ENCODE data around the gene INSR. TPM values are rescaled to one million over a fixed set of nuclear protein-coding genes. Genes with fewer than 3 reads are reported as not detected.
"Not testable (repeated sequence)": the region's sequence is repeated elsewhere in the genome, so short reads cannot be mapped to it uniquely, and the experiment has no call there.

Gene INSR
- total RNA-seq, 1 donor from 2014 or later: 3.2 TPM

DNA sequence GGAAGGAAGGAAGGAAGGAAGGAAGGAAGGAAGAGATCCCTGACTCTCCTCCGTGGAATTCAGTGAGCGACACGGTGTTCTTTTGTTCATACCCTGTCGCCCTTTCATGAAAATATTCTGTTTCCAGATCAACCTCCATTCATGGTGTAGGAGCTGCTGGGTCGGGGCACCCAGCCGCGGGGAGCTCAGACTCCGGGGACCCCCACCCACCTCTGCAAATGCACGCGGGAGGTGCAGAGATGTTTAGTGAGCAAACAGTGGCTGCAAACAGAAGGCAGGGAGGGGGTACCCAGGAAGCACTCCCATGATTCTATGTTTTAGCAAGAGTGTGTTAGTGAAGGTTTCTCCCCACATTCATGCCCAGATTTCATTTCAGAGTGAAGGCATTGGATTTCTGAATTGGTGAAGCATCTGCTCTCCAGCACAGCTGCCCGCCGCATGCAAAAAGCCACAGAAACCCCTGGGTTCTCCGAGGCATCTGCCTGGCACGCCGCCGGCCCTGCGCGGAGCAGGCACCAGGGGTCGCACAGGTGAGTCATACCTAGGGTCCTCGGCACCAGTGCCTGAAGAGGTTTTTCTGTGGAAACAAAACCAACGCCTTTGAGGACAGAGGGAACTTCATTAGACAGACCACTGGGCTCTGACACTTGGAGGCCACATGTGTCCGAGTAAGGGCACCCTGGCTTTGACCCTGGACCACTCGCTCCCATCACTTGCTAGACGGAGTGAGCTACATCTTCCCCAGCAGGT is 144.1 kb downstream of the INSR start:
- H3K4me3 Mint-ChIP-seq: no peak overlapping the region
- ChIA-PET CTCF (interaction anchor here (1.1 to 6.2 kb wide), 7 partner anchors 7 to 245 kb away, joined by 3 to 54 read pairs (median 5); no protein-coding TSS in a partner anchor), POLR2A (interaction anchor here (2.3 kb wide), 1 partner anchor 191 kb away, joined by 12 read pairs; no protein-coding TSS in a partner anchor)
- DNase-seq: no peak
- no peak for ATAC-seq (ENCODE audit: low read depth)
- H3K27me3 Mint-ChIP-seq: peaks cover 2% of the 10 kb centered on the region
- no peak overlapping the region for H3K27ac Mint-ChIP-seq
- no peaks in the 10 kb centered on the region for H3K36me3 Mint-ChIP-seq (ENCODE audit: low read depth)
- intact Hi-C loops (cut with micrococcal nuclease): loop anchor here (1.0 to 2.0 kb wide), 5 partner anchors 47 to 230 kb away; no protein-coding TSS in a partner anchor
- TF ChIP-seq, protein P1, sequence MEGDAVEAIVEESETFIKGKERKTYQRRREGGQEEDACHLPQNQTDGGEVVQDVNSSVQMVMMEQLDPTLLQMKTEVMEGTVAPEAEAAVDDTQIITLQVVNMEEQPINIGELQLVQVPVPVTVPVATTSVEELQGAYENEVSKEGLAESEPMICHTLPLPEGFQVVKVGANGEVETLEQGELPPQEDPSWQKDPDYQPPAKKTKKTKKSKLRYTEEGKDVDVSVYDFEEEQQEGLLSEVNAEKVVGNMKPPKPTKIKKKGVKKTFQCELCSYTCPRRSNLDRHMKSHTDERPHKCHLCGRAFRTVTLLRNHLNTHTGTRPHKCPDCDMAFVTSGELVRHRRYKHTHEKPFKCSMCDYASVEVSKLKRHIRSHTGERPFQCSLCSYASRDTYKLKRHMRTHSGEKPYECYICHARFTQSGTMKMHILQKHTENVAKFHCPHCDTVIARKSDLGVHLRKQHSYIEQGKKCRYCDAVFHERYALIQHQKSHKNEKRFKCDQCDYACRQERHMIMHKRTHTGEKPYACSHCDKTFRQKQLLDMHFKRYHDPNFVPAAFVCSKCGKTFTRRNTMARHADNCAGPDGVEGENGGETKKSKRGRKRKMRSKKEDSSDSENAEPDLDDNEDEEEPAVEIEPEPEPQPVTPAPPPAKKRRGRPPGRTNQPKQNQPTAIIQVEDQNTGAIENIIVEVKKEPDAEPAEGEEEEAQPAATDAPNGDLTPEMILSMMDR (IDR thresholded peaks at IDR 0.05): no peak
- H3K9me3 Mint-ChIP-seq: peaks cover 5% of the 10 kb centered on the region
- peaks cover 5% of the 10 kb centered on the region for H3K4me1 Mint-ChIP-seq

DNA sequence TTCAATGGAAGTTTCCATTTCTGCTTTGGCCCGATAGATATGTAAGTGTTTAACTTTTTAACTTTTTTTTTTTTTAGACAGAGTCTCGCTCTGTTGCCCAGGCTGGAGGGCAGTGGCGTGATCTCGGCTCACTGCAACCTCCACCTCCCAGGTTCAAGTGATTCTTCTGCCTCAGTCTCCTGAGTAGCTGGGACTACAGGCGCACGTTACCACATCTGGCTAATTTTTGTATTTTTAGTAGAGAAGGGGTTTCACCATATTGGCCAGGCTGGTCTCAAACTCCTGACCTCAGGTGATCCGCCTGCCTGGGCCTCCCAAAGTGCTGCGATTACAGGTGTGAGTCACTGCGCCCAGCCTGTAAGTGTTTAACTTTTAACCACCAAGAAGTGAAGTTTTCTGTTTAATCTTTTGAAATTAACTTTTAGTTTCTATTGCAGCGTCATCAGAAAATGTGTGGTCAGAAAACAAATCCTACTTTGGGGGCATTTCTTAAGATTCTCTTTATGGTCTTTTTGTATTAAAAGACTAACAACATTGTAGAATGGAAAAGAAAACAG is 147.0 kb downstream of the INSR start:
- H3K9me3 Mint-ChIP-seq; H3K27me3 Mint-ChIP-seq; H3K4me3 Mint-ChIP-seq; intact Hi-C loops (cut with micrococcal nuclease); ATAC-seq (ENCODE audit: low read depth); H3K36me3 Mint-ChIP-seq (ENCODE audit: low read depth); H3K27ac Mint-ChIP-seq; POLR2A ChIA-PET; DNase-seq; H3K4me1 Mint-ChIP-seq: not testable (repeated sequence)
- CTCF ChIA-PET: interaction anchor here (1.1 to 6.2 kb wide), 2 partner anchors 147 to 193 kb away, joined by 3 to 54 read pairs; partner anchors contain the start of gene INSR

DNA sequence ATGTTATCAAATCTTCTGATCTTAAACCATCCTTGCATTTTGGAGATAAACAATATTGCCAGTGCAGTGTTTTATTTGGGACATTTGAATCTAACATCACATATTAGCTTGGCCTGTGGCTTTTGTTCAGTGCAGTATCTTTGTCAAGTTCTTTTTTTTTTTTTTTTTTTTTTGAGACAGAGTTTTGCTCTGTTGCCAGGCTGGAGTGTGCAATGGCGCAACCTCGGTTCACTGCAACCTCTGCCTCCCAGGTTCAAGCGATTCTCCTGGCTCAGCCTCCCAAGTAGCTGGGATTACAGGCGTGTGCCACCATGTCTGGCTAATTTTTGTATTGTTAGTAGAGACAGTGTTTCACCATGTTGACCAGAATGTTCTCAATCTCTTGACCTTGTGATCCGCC is 148.1 kb downstream of the INSR start:
- H3K4me1 Mint-ChIP-seq; H3K36me3 Mint-ChIP-seq (ENCODE audit: low read depth); H3K27me3 Mint-ChIP-seq; H3K4me3 Mint-ChIP-seq; ATAC-seq (ENCODE audit: low read depth); intact Hi-C loops (cut with micrococcal nuclease); DNase-seq; H3K9me3 Mint-ChIP-seq; H3K27ac Mint-ChIP-seq: not testable (repeated sequence)
- POLR2A ChIA-PET: interaction anchor here (0.6 to 0.7 kb wide), 2 partner anchors 49 to 468 kb away, joined by 3 to 4 read pairs; no protein-coding TSS in a partner anchor
- CTCF ChIA-PET: interaction anchor here (6.2 kb wide), 1 partner anchor 194 kb away, joined by 54 read pairs; no protein-coding TSS in a partner anchor

DNA sequence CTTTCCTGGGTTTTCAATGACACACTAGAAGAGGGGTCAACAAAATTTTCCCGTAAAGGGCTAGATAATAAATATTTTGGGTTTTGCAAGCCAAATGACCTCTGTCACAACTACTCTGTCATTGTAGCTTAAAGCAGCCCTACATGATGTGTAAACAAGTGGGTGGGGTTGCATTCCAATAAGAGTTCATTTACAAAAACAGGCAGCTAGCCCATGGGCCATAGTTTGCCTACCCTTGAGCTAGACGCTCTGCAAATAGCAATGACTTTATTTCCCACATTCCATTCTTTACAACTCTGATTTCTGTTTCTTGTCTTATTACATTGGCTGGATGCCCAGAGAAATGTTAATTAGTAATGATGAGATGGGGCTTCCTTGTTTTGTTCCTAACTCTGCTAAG is 148.7 kb downstream of the INSR start:
- Mint-ChIP-seq H3K4me1 (peaks cover 5% of the 10 kb centered on the region), H3K36me3 (ENCODE audit: low read depth) (no peaks in the 10 kb centered on the region), H3K4me3 (no peak overlapping the region), H3K27ac (no peak overlapping the region), H3K9me3 (peaks cover 5% of the 10 kb centered on the region), H3K27me3 (peaks cover 2% of the 10 kb centered on the region)
- intact Hi-C loops (cut with micrococcal nuclease): no loop called here
- POLR2A ChIA-PET: interaction anchor here (0.6 kb wide), 1 partner anchor 50 kb away, joined by 3 read pairs; no protein-coding TSS in a partner anchor
- CTCF ChIA-PET: interaction anchor here (0.6 to 1.0 kb wide), 2 partner anchors 65 to 234 kb away, joined by 3 read pairs; no protein-coding TSS in a partner anchor
- ATAC-seq (ENCODE audit: low read depth): no peak
- TF ChIP-seq, protein P1 (IDR thresholded peaks at IDR 0.05): no peak
- no peak for DNase-seq

DNA sequence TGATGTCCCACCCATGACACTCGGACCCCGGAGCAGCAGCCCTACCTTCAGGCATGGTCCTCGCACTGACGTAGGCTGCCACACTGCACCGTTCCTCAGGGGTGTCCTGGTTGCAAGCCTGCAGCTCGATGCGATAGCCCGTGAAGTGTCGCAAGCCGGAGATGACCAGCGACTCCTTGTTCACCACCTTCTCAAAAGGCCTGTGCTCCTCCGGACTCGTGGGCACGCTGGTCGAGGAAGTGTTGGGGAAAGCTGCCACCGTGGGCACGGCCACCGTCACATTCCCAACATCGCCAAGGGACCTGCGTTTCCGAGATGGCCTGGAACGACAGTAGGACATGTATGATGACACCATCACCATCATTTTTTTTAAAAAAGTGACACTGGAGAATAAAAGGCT is 151.4 kb downstream of the INSR start:
- no peaks in the 10 kb centered on the region for H3K36me3 Mint-ChIP-seq (ENCODE audit: low read depth)
- TF ChIP-seq, protein P1 (IDR thresholded peaks at IDR 0.05): no peak
- H3K4me1 Mint-ChIP-seq: no peaks in the 10 kb centered on the region
- H3K4me3 Mint-ChIP-seq: no peak overlapping the region
- peaks cover 5% of the 10 kb centered on the region for H3K9me3 Mint-ChIP-seq
- H3K27me3 Mint-ChIP-seq: peaks cover 2% of the 10 kb centered on the region
- ChIA-PET POLR2A (no interaction called here), CTCF (interaction anchor here (1.1 to 1.5 kb wide), 2 partner anchors 198 to 212 kb away, joined by 3 to 4 read pairs; no protein-coding TSS in a partner anchor)
- DNase-seq (no peak), ATAC-seq (ENCODE audit: low read depth) (no peak)
- no peak overlapping the region for H3K27ac Mint-ChIP-seq
- intact Hi-C loops (cut with micrococcal nuclease): no loop called here

DNA sequence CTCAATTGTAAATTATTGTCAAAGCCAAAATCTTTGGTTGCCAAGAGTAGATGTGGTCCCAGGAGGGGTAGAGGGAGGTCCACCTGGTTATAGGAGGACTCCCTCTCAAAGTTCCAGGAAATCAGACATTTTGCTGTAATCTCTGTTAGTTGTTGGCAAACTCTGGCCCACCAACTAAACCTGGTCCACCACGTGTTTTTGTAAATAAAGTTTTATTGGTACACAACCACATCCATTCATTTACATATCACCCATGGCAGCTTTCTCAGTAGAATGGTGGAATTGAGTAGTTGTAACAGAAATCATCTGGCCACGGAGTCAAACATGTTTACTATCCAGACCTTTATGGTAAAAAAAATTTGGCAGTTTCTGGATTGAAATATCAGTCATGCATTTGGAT is 154.1 kb downstream of the INSR start:
- ChIA-PET POLR2A (no interaction called here), CTCF (no interaction called here)
- Mint-ChIP-seq H3K27ac (no peak overlapping the region), H3K4me3 (no peak overlapping the region), H3K36me3 (ENCODE audit: low read depth) (no peaks in the 10 kb centered on the region), H3K9me3 (no peaks in the 10 kb centered on the region), H3K4me1 (no peaks in the 10 kb centered on the region), H3K27me3 (no peaks in the 10 kb centered on the region)
- intact Hi-C loops (cut with micrococcal nuclease): no loop called here
- ATAC-seq (ENCODE audit: low read depth) (no peak), DNase-seq (no peak)
- TF ChIP-seq, protein P1 (IDR thresholded peaks at IDR 0.05): no peak

Measured in activated B cell treated with CpG ODN at 0.5 μM for 24 hours (primary cell).